HepG2 (cell line): ENCODE data around the gene TNFAIP2. TPM values are rescaled to one million over a fixed set of nuclear protein-coding genes. Genes with fewer than 3 reads are reported as not detected.
A peak's percentile ranks its signal among the peaks of the same experiment; 100 is the strongest.

Experiments
- ELF3 ChIP-seq: IDR thresholded peaks from 2 replicates; pipeline ENCODE4 v1.6.1; 2016; ENCODE audit warnings: missing genetic modification reagents, missing compliant biosample characterization
- EP300 ChIP-seq, 3 experiments: sonication (generic) in 1 of 3; formaldehyde crosslinking in 1 of 3; IDR thresholded peaks; 2 replicates each; pipeline versions ENCODE4 v1.5.1 to v1.6.1; 2011 to 2020; ENCODE audit warnings: low read depth in 2 of 3, low read length in 2 of 3, borderline replicate concordance in 1 of 3, improper control_type of control experiment in 1 of 3, mild to moderate bottlenecking in 1 of 3, missing genetic modification reagents in 1 of 3, moderate library complexity in 1 of 3
- HNF4A ChIP-seq: sonication (generic); formaldehyde crosslinking; IDR thresholded peaks from 2 replicates; pipeline ENCODE4 v1.4.0; 2020; ENCODE audit warnings: missing genetic modification reagents
- PHB2 ChIP-seq: fragments of 450-650 bp; IDR thresholded peaks from 2 replicates; pipeline ENCODE4 v1.6.1; 2018; ENCODE audit not compliant: partially characterized antibody
- TEAD3 ChIP-seq: optimal IDR thresholded peaks from 2 replicates; pipeline ENCODE3; 2016; ENCODE audit warnings: borderline replicate concordance
- ZNF232 ChIP-seq: sonication (generic); formaldehyde crosslinking; IDR thresholded peaks from 2 replicates; pipeline ENCODE4 v1.4.0; 2020; ENCODE audit warnings: missing genetic modification reagents, borderline replicate concordance
- ZNF276 ChIP-seq: sonication (generic); formaldehyde crosslinking; IDR thresholded peaks from 2 replicates; pipeline ENCODE4 v1.4.0; 2020; ENCODE audit warnings: mild to moderate bottlenecking, low read depth, missing genetic modification reagents
- ZNF430 ChIP-seq: sonication (generic); formaldehyde crosslinking; IDR thresholded peaks from 2 replicates; pipeline ENCODE4 v1.9.0; 2021; ENCODE audit warnings: mild to moderate bottlenecking, missing genetic modification reagents
- ZNF567 ChIP-seq: sonication (generic); formaldehyde crosslinking; IDR thresholded peaks from 2 replicates; pipeline ENCODE4 v1.8.1; 2023; ENCODE audit warnings: mild to moderate bottlenecking, missing genetic modification reagents, borderline replicate concordance
- ZNF713 ChIP-seq: sonication (generic); formaldehyde crosslinking; IDR thresholded peaks from 2 replicates; pipeline ENCODE4 v1.4.0; 2020; ENCODE audit warnings: mild to moderate bottlenecking, missing genetic modification reagents
- polyA plus RNA-seq, 8 experiments: library from polyadenylated mRNA; depleted of rRNA in 3 of 8; stranded (reverse) in 7 of 8; unstranded in 1 of 8; fragments of >200 nt; fragmentation: Illumina TruSeq in 4 of 8; extraction: Trizol in 4 of 8; gene quantifications; 2 replicates each; pipeline versions ENCODE4 v1.2.1 to v1.2.3, GENCODE V29; 2011 to 2016; ENCODE audit warnings: low read depth in 4 of 8, missing spikeins in 1 of 8, mixed read lengths in 1 of 8; ENCODE audit not compliant: insufficient read depth in 1 of 8
- total RNA-seq, 5 experiments: library from RNA; depleted of rRNA; stranded (reverse); fragments of >200 nt; fragmentation: Illumina TruSeq; extraction: Trizol; gene quantifications; 2 replicates each; pipeline ENCODE4 v1.2.3, GENCODE V29; 2016; ENCODE audit warnings: low read depth in 1 of 5
- TF ChIP-seq, protein P1 (sequence below): sonication (generic); formaldehyde crosslinking; IDR thresholded peaks from 2 replicates; pipeline ENCODE4 v1.4.0; 2020; ENCODE audit warnings: missing genetic modification reagents, borderline replicate concordance
- TF ChIP-seq, protein P2 (sequence below): sonication (generic); formaldehyde crosslinking; conservative IDR thresholded peaks from 2 replicates; pipeline ENCODE4 v1.4.0; 2020; ENCODE audit warnings: missing genetic modification reagents
- TF ChIP-seq, protein P3 (sequence below): sonication (generic); formaldehyde crosslinking; IDR thresholded peaks from 2 replicates; pipeline ENCODE4 v1.4.0; 2020; ENCODE audit warnings: missing genetic modification reagents
- TF ChIP-seq, protein P4 (sequence below): sonication (generic); formaldehyde crosslinking; IDR thresholded peaks from 2 replicates; pipeline ENCODE4 v1.9.0; 2022; ENCODE audit warnings: missing genetic modification reagents, mild to moderate bottlenecking, borderline replicate concordance

The TNFAIP2 gene
- total and polyA plus RNA-seq, 2 of the 13 experiments (the other 11 are each of a cell fraction or from before 2014, with no cell fraction given), result 0.46 to 1.5 TPM

- TF ChIP-seq, protein P1, sequence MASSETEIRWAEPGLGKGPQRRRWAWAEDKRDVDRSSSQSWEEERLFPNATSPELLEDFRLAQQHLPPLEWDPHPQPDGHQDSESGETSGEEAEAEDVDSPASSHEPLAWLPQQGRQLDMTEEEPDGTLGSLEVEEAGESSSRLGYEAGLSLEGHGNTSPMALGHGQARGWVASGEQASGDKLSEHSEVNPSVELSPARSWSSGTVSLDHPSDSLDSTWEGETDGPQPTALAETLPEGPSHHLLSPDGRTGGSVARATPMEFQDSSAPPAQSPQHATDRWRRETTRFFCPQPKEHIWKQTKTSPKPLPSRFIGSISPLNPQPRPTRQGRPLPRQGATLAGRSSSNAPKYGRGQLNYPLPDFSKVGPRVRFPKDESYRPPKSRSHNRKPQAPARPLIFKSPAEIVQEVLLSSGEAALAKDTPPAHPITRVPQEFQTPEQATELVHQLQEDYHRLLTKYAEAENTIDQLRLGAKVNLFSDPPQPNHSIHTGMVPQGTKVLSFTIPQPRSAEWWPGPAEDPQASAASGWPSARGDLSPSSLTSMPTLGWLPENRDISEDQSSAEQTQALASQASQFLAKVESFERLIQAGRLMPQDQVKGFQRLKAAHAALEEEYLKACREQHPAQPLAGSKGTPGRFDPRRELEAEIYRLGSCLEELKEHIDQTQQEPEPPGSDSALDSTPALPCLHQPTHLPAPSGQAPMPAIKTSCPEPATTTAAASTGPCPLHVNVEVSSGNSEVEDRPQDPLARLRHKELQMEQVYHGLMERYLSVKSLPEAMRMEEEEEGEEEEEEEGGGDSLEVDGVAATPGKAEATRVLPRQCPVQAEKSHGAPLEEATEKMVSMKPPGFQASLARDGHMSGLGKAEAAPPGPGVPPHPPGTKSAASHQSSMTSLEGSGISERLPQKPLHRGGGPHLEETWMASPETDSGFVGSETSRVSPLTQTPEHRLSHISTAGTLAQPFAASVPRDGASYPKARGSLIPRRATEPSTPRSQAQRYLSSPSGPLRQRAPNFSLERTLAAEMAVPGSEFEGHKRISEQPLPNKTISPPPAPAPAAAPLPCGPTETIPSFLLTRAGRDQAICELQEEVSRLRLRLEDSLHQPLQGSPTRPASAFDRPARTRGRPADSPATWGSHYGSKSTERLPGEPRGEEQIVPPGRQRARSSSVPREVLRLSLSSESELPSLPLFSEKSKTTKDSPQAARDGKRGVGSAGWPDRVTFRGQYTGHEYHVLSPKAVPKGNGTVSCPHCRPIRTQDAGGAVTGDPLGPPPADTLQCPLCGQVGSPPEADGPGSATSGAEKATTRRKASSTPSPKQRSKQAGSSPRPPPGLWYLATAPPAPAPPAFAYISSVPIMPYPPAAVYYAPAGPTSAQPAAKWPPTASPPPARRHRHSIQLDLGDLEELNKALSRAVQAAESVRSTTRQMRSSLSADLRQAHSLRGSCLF (CRISPR knock-in tag), result no peak
- TF ChIP-seq ZNF232 (CRISPR knock-in tag) (peak; percentile 87; the same call in 1 of the 2 replicates), ZNF276 (CRISPR knock-in tag) (no peak), ZNF713 (CRISPR knock-in tag) (peak; percentile 96; the same call in 1 of the 2 replicates), ZNF567 (peak; percentile 98), ELF3 (CRISPR knock-in tag) (peak; percentile 76), HNF4A (CRISPR knock-in tag) (peak; percentile 72), PHB2 (no peak), EP300 (IDR thresholded peaks at IDR 0.05; ENCODE audit: low read depth in 2 of 2, low read length in 2 of 2) (peak; percentile 22 to 71; a peak in 2 of 4 replicates), EP300 (CRISPR knock-in tag; IDR thresholded peaks at IDR 0.05; ENCODE audit: borderline replicate concordance) (peak; percentile 73; the same call in 1 of the 2 replicates), ZNF430 (CRISPR knock-in tag) (no peak), TEAD3 (CRISPR knock-in tag) (peak; percentile 88)
- TF ChIP-seq, protein P2, sequence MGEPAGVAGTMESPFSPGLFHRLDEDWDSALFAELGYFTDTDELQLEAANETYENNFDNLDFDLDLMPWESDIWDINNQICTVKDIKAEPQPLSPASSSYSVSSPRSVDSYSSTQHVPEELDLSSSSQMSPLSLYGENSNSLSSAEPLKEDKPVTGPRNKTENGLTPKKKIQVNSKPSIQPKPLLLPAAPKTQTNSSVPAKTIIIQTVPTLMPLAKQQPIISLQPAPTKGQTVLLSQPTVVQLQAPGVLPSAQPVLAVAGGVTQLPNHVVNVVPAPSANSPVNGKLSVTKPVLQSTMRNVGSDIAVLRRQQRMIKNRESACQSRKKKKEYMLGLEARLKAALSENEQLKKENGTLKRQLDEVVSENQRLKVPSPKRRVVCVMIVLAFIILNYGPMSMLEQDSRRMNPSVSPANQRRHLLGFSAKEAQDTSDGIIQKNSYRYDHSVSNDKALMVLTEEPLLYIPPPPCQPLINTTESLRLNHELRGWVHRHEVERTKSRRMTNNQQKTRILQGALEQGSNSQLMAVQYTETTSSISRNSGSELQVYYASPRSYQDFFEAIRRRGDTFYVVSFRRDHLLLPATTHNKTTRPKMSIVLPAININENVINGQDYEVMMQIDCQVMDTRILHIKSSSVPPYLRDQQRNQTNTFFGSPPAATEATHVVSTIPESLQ (CRISPR knock-in tag), result no peak
- TF ChIP-seq, protein P3, sequence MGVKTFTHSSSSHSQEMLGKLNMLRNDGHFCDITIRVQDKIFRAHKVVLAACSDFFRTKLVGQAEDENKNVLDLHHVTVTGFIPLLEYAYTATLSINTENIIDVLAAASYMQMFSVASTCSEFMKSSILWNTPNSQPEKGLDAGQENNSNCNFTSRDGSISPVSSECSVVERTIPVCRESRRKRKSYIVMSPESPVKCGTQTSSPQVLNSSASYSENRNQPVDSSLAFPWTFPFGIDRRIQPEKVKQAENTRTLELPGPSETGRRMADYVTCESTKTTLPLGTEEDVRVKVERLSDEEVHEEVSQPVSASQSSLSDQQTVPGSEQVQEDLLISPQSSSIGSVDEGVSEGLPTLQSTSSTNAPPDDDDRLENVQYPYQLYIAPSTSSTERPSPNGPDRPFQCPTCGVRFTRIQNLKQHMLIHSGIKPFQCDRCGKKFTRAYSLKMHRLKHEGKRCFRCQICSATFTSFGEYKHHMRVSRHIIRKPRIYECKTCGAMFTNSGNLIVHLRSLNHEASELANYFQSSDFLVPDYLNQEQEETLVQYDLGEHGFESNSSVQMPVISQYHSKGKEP (CRISPR knock-in tag), result no peak
- TF ChIP-seq, protein P4, sequence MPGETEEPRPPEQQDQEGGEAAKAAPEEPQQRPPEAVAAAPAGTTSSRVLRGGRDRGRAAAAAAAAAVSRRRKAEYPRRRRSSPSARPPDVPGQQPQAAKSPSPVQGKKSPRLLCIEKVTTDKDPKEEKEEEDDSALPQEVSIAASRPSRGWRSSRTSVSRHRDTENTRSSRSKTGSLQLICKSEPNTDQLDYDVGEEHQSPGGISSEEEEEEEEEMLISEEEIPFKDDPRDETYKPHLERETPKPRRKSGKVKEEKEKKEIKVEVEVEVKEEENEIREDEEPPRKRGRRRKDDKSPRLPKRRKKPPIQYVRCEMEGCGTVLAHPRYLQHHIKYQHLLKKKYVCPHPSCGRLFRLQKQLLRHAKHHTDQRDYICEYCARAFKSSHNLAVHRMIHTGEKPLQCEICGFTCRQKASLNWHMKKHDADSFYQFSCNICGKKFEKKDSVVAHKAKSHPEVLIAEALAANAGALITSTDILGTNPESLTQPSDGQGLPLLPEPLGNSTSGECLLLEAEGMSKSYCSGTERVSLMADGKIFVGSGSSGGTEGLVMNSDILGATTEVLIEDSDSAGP (CRISPR knock-in tag), result peak; percentile 63; the same call in 1 of the 2 replicates
Observed at GRCh38 chr14:103099081-103099732, 24.1 kb upstream of the TNFAIP2 start (continued).
